CD4-positive, alpha-beta memory T cell (primary cell): ENCODE measurements around the gene ARID5B. TPM values are rescaled to one million over a fixed set of nuclear protein-coding genes. Genes with fewer than 3 reads are reported as not detected.

Experiments used
- CTCF ChIA-PET: fragments of 350-600 bp; sonication (Branson Sonifier 250); formaldehyde crosslinking; loops from one replicate; lab custom pipeline; 2021; ENCODE audit warnings: inconsistent platforms; ENCODE audit not compliant: partially characterized antibody; lab: Charles Lee
- POLR2A ChIA-PET: fragments of 350-600 bp; sonication (Branson Sonifier 250); formaldehyde crosslinking; loops from one replicate; lab custom pipeline; 2021; ENCODE audit not compliant: partially characterized antibody; lab: Charles Lee
- DNase-seq, 5 donors: peaks; one replicate each; pipeline versions ENCODE4 v3.0.0 to v3.0.0-alpha.2; 2020 to 2022; ENCODE audit warnings: mixed read lengths in 1 of 5
- H3K27ac ChIP-seq: one replicate; pipeline ENCODE4 v1.7.0; 2013; ENCODE audit warnings: low read depth, low read length
- H3K27me3 ChIP-seq: 2 replicates; pipeline ENCODE4 v1.7.0; 2013; ENCODE audit warnings: mild to moderate bottlenecking, low read length, moderate library complexity; ENCODE audit not compliant: insufficient read depth
- H3K36me3 ChIP-seq: 2 replicates; pipeline ENCODE4 v1.7.0; 2013; ENCODE audit warnings: mild to moderate bottlenecking, low read length, moderate library complexity; ENCODE audit not compliant: insufficient read depth
- H3K4me1 ChIP-seq: 2 replicates; pipeline ENCODE4 v1.7.0; 2013; ENCODE audit warnings: mild to moderate bottlenecking, low read length, moderate library complexity; ENCODE audit not compliant: insufficient read depth
- H3K4me3 ChIP-seq, 2 donors: one replicate each; pipeline ENCODE4 v1.7.0; 2013; ENCODE audit warnings: low read length in 2 of 2, mild to moderate bottlenecking in 1 of 2
- H3K9me3 ChIP-seq, 2 donors: one replicate each; pipeline ENCODE4 v1.7.0; 2013; ENCODE audit warnings: low read length in 2 of 2, control low read depth in 1 of 2; ENCODE audit not compliant: control insufficient read depth in 1 of 2
- H3K27ac Mint-ChIP-seq, 7 donors: one replicate each; pipeline ENCODE4 v1.8.0; 2020 to 2021; ENCODE audit warnings: mixed read lengths in 7 of 7, mild to moderate bottlenecking in 6 of 7, inconsistent platforms in 3 of 7, moderate library complexity in 3 of 7
- H3K27me3 Mint-ChIP-seq, 2 donors: one replicate each; pipeline ENCODE4 v1.8.0; 2020 to 2021; ENCODE audit warnings: mixed read lengths in 2 of 2
- H3K36me3 Mint-ChIP-seq, 2 donors: one replicate each; pipeline ENCODE4 v1.8.0; 2020 to 2021; ENCODE audit warnings: mixed read lengths in 2 of 2, inconsistent platforms in 1 of 2, mild to moderate bottlenecking in 1 of 2
- H3K4me1 Mint-ChIP-seq, 4 donors: one replicate each; pipeline ENCODE4 v1.8.0; 2020 to 2021; ENCODE audit warnings: mixed read lengths in 4 of 4, mild to moderate bottlenecking in 1 of 4
- H3K4me3 Mint-ChIP-seq, 8 donors: one replicate each; pipeline ENCODE4 v1.8.0; 2020 to 2021; ENCODE audit warnings: mixed read lengths in 8 of 8, mild to moderate bottlenecking in 7 of 8, moderate library complexity in 6 of 8, inconsistent platforms in 3 of 8
- H3K9me3 Mint-ChIP-seq, 8 donors: one replicate each; pipeline ENCODE4 v1.8.0; 2020 to 2021; ENCODE audit warnings: mixed read lengths in 8 of 8, mild to moderate bottlenecking in 5 of 8, inconsistent platforms in 3 of 8, moderate library complexity in 1 of 8
- intact Hi-C: fragments of 100-400 bp; cut with micrococcal nuclease; formaldehyde crosslinking; loops from one replicate; pipeline ENCODE4 v1.15.1; 2023
- polyA plus RNA-seq, 2 donors: library from polyadenylated mRNA; unstranded; fragments of 300-500 nt; fragmentation: Illumina TruSeq; gene quantifications; one replicate each; pipeline ENCODE4 v1.2.3, GENCODE V29; 2021
- total RNA-seq, 2 experiments: library from RNA; stranded (reverse); gene quantifications; one replicate each; pipeline ENCODE4 v1.2.3, GENCODE V29; 2021

ARID5B gene
- total and polyA plus RNA-seq, 4 experiments from 2014 or later = 30.9 to 49.6 (median 41.9) TPM

DNA sequence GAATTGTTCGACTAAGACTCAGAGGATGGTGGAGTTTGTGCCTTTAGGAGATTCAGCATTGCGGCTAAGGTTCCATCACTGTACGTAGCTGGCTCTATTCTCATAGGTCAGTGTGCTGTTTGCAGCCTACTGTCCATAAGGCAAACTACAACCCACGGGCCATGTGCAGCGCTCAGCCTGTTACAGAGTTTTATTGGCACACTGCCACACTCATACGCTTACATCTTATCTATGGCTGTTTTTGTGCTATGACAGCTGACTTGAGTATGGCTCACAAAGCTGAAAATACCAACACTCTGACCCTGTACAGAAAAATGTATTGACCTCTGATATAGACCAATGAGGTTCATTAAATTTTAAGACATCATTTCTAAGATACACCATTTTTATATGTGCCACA lies 114.5 kb downstream of the ARID5B start:
- CTCF ChIA-PET = interaction anchor here (1.6 kb wide), 1 partner anchor 22 kb away, joined by 5 read pairs; no protein-coding TSS in a partner anchor
- Histone ChIP-seq H3K4me1 (peaks cover 41% of the 10 kb centered on the region), H3K36me3 (peaks cover 5% of the 10 kb centered on the region), H3K4me3 (no peak overlapping the region), H3K27ac (no peak overlapping the region), H3K27me3 (no peaks in the 10 kb centered on the region), H3K9me3 (no peaks in the 10 kb centered on the region)
- POLR2A ChIA-PET = interaction anchor here (1.2 to 1.6 kb wide), 3 partner anchors 23 to 114 kb away, joined by 3 to 5 read pairs (median 3); no protein-coding TSS in a partner anchor
- intact Hi-C loops = no loop called here
- Mint-ChIP-seq H3K27me3 (no peaks in the 10 kb centered on the region), H3K9me3 (peaks cover 0 to 5% (median 0%) of the 10 kb centered on the region in 8 donors), H3K36me3 (peaks cover 27% of the 10 kb centered on the region in 2 donors), H3K27ac (no peak overlapping the region), H3K4me3 (no peak overlapping the region), H3K4me1 (peaks cover 37 to 57% (median 46%) of the 10 kb centered on the region in 4 donors)
- no peak for DNase-seq

DNA sequence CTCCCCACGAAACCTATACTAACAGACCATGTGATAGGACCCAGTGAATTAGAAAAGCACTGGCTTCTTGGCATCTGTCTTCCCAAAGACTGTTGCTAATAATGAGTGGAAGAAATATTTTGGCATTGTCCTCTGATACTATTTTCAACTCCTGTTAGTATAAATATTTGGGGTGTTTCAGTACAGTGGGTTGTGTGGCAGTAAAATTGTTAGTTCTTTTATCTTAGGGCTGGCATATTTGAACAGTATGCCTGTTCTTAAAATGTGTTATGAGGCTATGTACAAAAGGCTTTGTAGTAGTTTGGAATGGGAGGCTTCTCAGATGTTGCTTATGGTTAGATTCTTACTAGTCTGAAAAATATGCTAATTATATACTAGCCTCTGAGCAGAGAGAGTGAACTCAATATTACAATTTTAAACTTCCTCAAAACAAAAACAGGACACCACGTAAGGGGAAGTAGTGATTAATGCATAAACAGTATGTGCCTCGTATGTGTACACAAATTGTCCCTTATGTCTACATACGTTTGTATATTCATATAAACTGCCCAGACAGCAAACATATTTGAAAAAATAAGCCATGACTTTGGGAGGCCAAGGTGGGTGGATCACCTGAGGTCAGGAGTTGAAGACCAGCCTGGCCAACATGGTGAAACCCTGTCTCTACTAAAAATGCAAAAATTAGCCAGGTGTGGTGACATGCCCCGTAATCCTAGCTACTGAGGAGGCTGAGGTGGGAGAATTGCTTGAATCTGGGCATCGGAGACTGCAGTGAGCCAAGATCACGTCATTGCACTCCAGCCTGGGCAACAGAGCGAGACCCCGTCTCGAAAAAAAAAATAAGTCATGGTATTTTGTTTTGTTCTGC lies 115.4 kb downstream of the ARID5B start:
- Histone ChIP-seq H3K36me3 (no peaks in the 10 kb centered on the region), H3K9me3 (no peaks in the 10 kb centered on the region), H3K27ac (no peak overlapping the region), H3K4me3 (no peak overlapping the region), H3K4me1 (peaks cover 49% of the 10 kb centered on the region), H3K27me3 (no peaks in the 10 kb centered on the region)
- DNase-seq = no peak
- Mint-ChIP-seq H3K9me3 (peaks cover 0 to 5% (median 0%) of the 10 kb centered on the region in 8 donors), H3K27ac (peak overlapping the region in 5 of 7 donors; percentile 8 to 79 (median 66)), H3K4me3 (peak overlapping the region in 1 of 8 donors; percentile 54), H3K27me3 (no peaks in the 10 kb centered on the region), H3K4me1 (peaks cover 39 to 64% (median 51%) of the 10 kb centered on the region in 4 donors), H3K36me3 (peaks cover 22 to 23% of the 10 kb centered on the region in 2 donors)
- intact Hi-C loops = no loop called here
- ChIA-PET POLR2A (interaction anchor here (1.0 to 1.5 kb wide), 2 partner anchors 24 to 115 kb away, joined by 4 to 5 read pairs; no protein-coding TSS in a partner anchor), CTCF (interaction anchor here (0.7 kb wide), 1 partner anchor 30 kb away, joined by 4 read pairs; no protein-coding TSS in a partner anchor)

DNA sequence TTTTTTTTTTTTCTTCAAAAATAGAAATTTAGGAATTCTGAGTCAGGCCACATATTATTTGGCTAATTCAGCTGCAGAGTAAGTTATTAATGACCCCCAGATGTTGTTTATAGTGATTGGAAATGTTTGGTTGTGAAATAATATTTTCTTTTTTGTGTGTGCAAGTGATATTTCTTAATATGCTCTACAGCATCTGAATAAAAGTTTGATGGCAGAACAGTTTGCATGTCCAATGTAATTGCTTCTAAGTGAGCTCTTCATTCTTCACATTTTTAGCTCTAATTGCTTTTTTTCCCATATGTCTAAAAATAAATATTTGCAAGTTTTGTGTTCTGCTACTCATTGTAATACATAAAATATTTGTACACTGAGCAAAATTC lies 116.0 kb downstream of the ARID5B start:
- H3K9me3 ChIP-seq = no peaks in the 10 kb centered on the region
- no peaks in the 10 kb centered on the region for H3K27me3 ChIP-seq
- no peak overlapping the region for H3K4me3 ChIP-seq
- H3K4me1 ChIP-seq = peaks cover 56% of the 10 kb centered on the region
- peaks cover 16 to 17% of the 10 kb centered on the region in 2 donors for H3K36me3 Mint-ChIP-seq
- no peak for DNase-seq
- POLR2A ChIA-PET = interaction anchor here (1.0 to 4.0 kb wide), 2 partner anchors 25 to 118 kb away, joined by 4 to 15 read pairs; no protein-coding TSS in a partner anchor
- CTCF ChIA-PET = interaction anchor here (0.7 to 1.6 kb wide), 2 partner anchors 14 to 30 kb away, joined by 4 read pairs; no protein-coding TSS in a partner anchor
- H3K36me3 ChIP-seq = no peaks in the 10 kb centered on the region
- intact Hi-C loops = no loop called here
- peak overlapping the region in 2 of 7 donors; percentile 17 to 74 for H3K27ac Mint-ChIP-seq
- peaks cover 41 to 70% (median 55%) of the 10 kb centered on the region in 4 donors for H3K4me1 Mint-ChIP-seq
- H3K9me3 Mint-ChIP-seq = peaks cover 0 to 3% (median 0%) of the 10 kb centered on the region in 8 donors
- no peaks in the 10 kb centered on the region for H3K27me3 Mint-ChIP-seq
- H3K4me3 Mint-ChIP-seq = peak overlapping the region in 1 of 8 donors; percentile 40
- no peak overlapping the region for H3K27ac ChIP-seq

DNA sequence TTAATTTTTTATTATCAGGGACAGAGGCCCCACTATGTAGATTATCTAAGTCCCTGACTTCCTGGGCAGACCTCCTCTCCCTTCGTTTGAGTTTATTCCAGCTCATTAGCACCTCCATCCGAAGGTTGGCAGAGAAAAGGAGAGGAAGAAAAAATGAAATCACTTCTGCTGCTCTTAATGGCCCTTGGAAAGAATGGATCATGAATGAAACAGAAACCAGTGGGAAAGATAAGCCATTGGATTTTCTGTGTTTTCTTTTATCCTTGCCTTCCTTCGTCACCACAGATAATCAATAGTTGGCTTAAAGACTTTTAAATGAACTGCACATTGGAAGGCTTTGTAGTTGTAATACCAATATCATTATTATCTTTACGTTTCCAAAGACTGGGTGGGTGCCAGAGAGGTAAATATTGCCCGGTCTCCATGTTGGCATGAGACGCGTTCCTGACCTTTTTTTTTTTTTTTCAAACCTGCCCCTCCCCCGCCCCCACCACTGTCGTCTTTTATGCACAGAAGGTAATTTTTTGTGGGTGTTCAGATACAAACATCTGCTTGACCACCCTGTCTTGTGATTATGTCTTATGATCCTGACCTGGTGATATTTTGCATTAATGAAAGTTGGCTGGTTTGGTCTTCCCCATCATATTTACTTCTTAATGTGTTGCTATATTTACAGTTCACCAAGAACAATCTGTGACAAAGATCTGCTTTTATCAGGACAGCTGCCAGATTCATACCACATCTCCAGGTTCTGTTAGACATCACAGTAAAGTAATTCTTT lies 116.8 kb downstream of the ARID5B start:
- H3K9me3 ChIP-seq = no peaks in the 10 kb centered on the region
- Mint-ChIP-seq H3K4me3 (peak overlapping the region in 3 of 8 donors; percentile 5 to 21 (median 15)), H3K9me3 (peaks cover 0 to 3% (median 0%) of the 10 kb centered on the region in 8 donors), H3K27ac (peak overlapping the region in 6 of 7 donors; percentile 0 to 87 (median 40)), H3K27me3 (no peaks in the 10 kb centered on the region), H3K4me1 (peaks cover 49 to 78% (median 63%) of the 10 kb centered on the region in 4 donors), H3K36me3 (peaks cover 14 to 16% of the 10 kb centered on the region in 2 donors)
- H3K4me1 ChIP-seq = peaks cover 64% of the 10 kb centered on the region
- H3K36me3 ChIP-seq = no peaks in the 10 kb centered on the region
- H3K4me3 ChIP-seq = no peak overlapping the region
- POLR2A ChIA-PET = interaction anchor here (4.0 kb wide), 1 partner anchor 119 kb away, joined by 15 read pairs; no protein-coding TSS in a partner anchor
- no peaks in the 10 kb centered on the region for H3K27me3 ChIP-seq
- no peak for DNase-seq
- CTCF ChIA-PET = interaction anchor here (1.6 to 10.8 kb wide), 3 partner anchors 13 to 227 kb away, joined by 4 to 76 read pairs (median 6); no protein-coding TSS in a partner anchor
- intact Hi-C loops = loop anchor here (2.0 kb wide), 1 partner anchor 14 kb away; no protein-coding TSS in a partner anchor
- no peak overlapping the region for H3K27ac ChIP-seq

DNA sequence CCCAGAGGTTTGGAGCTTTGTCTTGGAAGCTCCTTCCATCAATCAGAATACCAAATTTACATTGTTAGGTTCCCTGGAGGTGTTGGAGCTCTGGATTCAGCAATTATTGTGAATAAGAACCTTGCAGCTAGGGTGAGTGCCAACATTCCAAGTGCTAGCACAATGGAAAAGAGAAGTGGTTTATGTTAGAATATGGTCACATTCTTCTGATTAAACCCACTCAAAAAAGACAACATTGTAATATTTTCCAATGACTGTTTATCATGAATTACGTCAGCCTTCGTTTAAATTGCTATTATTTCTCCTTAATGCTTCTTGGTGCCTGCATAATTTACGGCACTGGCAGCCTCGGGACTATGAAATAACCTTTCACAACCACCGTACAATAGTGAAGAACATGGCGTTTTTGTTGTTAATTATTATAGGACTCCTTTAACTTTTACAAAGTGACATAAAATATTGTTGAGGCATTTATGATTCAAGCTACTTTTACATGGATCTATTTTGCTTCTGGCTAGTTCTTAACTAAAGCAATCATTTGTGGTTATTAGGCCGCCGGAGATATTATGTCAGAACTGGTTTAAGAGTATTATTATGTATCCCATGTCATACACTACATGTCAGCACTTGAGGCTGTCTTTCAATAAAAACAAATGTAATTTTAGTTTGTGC lies 117.7 kb downstream of the ARID5B start:
- Mint-ChIP-seq H3K27me3 (no peaks in the 10 kb centered on the region), H3K4me1 (peaks cover 49 to 82% (median 67%) of the 10 kb centered on the region in 4 donors), H3K4me3 (peak overlapping the region in 4 of 8 donors; percentile 0 to 66 (median 27)), H3K9me3 (peaks cover 0 to 2% (median 0%) of the 10 kb centered on the region in 8 donors), H3K36me3 (peaks cover 10 to 11% of the 10 kb centered on the region in 2 donors), H3K27ac (peak overlapping the region in 5 of 7 donors; percentile 3 to 87 (median 68))
- H3K27me3 ChIP-seq = no peaks in the 10 kb centered on the region
- POLR2A ChIA-PET = interaction anchor here (0.8 to 4.0 kb wide), 5 partner anchors 12 to 119 kb away, joined by 3 to 15 read pairs (median 7); no protein-coding TSS in a partner anchor
- H3K36me3 ChIP-seq = no peaks in the 10 kb centered on the region
- CTCF ChIA-PET = interaction anchor here (1.0 to 10.8 kb wide), 5 partner anchors 12 to 226 kb away, joined by 3 to 76 read pairs (median 5); no protein-coding TSS in a partner anchor
- no peak overlapping the region for H3K4me3 ChIP-seq
- intact Hi-C loops = loop anchor here (2.0 kb wide), 1 partner anchor 14 kb away; no protein-coding TSS in a partner anchor
- DNase-seq = no peak
- no peaks in the 10 kb centered on the region for H3K9me3 ChIP-seq
- peaks cover 67% of the 10 kb centered on the region for H3K4me1 ChIP-seq
- no peak overlapping the region for H3K27ac ChIP-seq
